Activated CD4-positive, alpha-beta T cell treated with anti-CD3 and anti-CD28 coated beads, Interleukin-2, Interleukin-6, amounts not matched to agents 100 ng/mL and 50 ng/mL, durations not matched to agents 16 hours and 8 hours (primary cell): Measurements from ENCODE around the gene SPSB4.

ENCODE experiments used
- DNase-seq: peaks from one replicate; pipeline ENCODE4 v3.0.0-alpha.2; 2020

Gene SPSB4

GRCh38 chr3:141122455-141123030 is 71.4 kb downstream of the SPSB4 start:
- no peak for DNase-seq

- DNase-seq = no peak
These were observed 72.7 kb downstream of the SPSB4 start for GRCh38 chr3:141123677-141124410.

- no peak for DNase-seq
These were observed 73.6 kb downstream of the SPSB4 start for GRCh38 chr3:141124715-141125114.

GRCh38 chr3:141125351-141125750 is 74.2 kb downstream of the SPSB4 start:
- DNase-seq = no peak

- no peak for DNase-seq
These were observed 75.7 kb downstream of the SPSB4 start for GRCh38 chr3:141126661-141127343.

- DNase-seq = no peak
These were observed 76.4 kb downstream of the SPSB4 start for GRCh38 chr3:141127344-141128125.

GRCh38 chr3:141128126-141128777 is 77.1 kb downstream of the SPSB4 start:
- no peak for DNase-seq

GRCh38 chr3:141129049-141129448 is 77.9 kb downstream of the SPSB4 start:
- DNase-seq = no peak

- DNase-seq = no peak
These were observed 78.4 kb downstream of the SPSB4 start for GRCh38 chr3:141129541-141130011.

GRCh38 chr3:141143517-141143916 is 92.4 kb downstream of the SPSB4 start:
- no peak for DNase-seq

- DNase-seq = no peak
These were observed 95.9 kb downstream of the SPSB4 start for GRCh38 chr3:141146979-141147470.

GRCh38 chr3:141147657-141148056 is 96.5 kb downstream of the SPSB4 start:
- DNase-seq = no peak

- no peak for DNase-seq
These were observed 97.0 kb downstream of the SPSB4 start for GRCh38 chr3:141148169-141148568.

GRCh38 chr3:141148770-141149169 is 97.6 kb downstream of the SPSB4 start:
- DNase-seq = no peak

GRCh38 chr3:141150081-141150830 is 99.1 kb downstream of the SPSB4 start:
- DNase-seq = no peak

- DNase-seq = no peak
These were observed 99.8 kb downstream of the SPSB4 start for GRCh38 chr3:141150931-141151330.

- DNase-seq = no peak
These were observed 100.3 kb downstream of the SPSB4 start for GRCh38 chr3:141151439-141151838.

- DNase-seq = no peak
These were observed 101.0 kb downstream of the SPSB4 start for GRCh38 chr3:141152130-141152529.

GRCh38 chr3:141152801-141153678 is 101.9 kb downstream of the SPSB4 start:
- no peak for DNase-seq

- DNase-seq = no peak
These were observed 102.5 kb downstream of the SPSB4 start for GRCh38 chr3:141153679-141153966.

- no peak for DNase-seq
These were observed 113.7 kb downstream of the SPSB4 start for GRCh38 chr3:141164852-141165251.
